T-cell (primary cell): ENCODE measurements around the gene FLYWCH1. TPM values are rescaled to one million over a fixed set of nuclear protein-coding genes. Genes with fewer than 3 reads are reported as not detected.
A peak's percentile ranks its signal among the peaks of the same experiment; 100 is the strongest.

Experiments used
- ATAC-seq, 4 experiments: fragments of 200-7000 bp in 3 of 4; fragments of 150-1000 bp in 1 of 4; cut with Tn5 transposase; replicated peaks in 1 of 4; 1 replicate in 3 of 4; 2 replicates in 1 of 4; pipeline ENCODE4 v1.10.0; 2021; ENCODE audit warnings: moderate library complexity in 3 of 4, mild to moderate bottlenecking in 2 of 4, moderate number of reproducible peaks in 1 of 4
- CTCF ChIA-PET, 2 donors: fragments of 300-600 bp; sonication (Branson Sonifier 250); formaldehyde crosslinking; loops; one replicate each; lab custom pipeline; 2022; ENCODE audit warnings: antibody characterized with exemption in 2 of 2; lab: Charles Lee
- POLR2A ChIA-PET, 2 donors: fragments of 300-600 bp; sonication (Branson Sonifier 250); formaldehyde crosslinking; loops; one replicate each; lab custom pipeline; 2022; ENCODE audit warnings: antibody characterized with exemption in 2 of 2; lab: Charles Lee
- DNase-seq, 35 experiments: peaks; one replicate each; pipeline versions ENCODE4 v3.0.0 to v3.0.0-alpha.2; 2013 to 2023
- H3K27ac ChIP-seq: one replicate; pipeline ENCODE4 v1.5.1; 2013; ENCODE audit warnings: low read length
- H3K27me3 ChIP-seq, 2 experiments: replicated peaks in 1 of 2; 1 replicate in 1 of 2; 2 replicates in 1 of 2; pipeline versions ENCODE4 v1.6.1 to v1.7.0; 2013; ENCODE audit warnings: low read length in 1 of 2, mixed read lengths in 1 of 2; ENCODE audit not compliant: control insufficient read depth in 2 of 2, insufficient read depth in 2 of 2; ENCODE audit errors: extremely low read depth in 1 of 2
- H3K36me3 ChIP-seq, 2 donors: 1 replicate in 1 of 2; 2 replicates in 1 of 2; pipeline versions ENCODE4 v1.6.1 to v1.7.0; 2013; ENCODE audit warnings: low read length in 1 of 2; ENCODE audit not compliant: control insufficient read depth in 2 of 2, insufficient read depth in 1 of 2; ENCODE audit errors: extremely low read depth in 1 of 2
- H3K4me1 ChIP-seq, 2 experiments: 1 replicate in 1 of 2; 2 replicates in 1 of 2; pipeline versions ENCODE4 v1.6.1 to v1.7.0; 2013; ENCODE audit warnings: low read length in 2 of 2, mixed read lengths in 1 of 2; ENCODE audit not compliant: insufficient read depth in 2 of 2, control insufficient read depth in 1 of 2; ENCODE audit errors: extremely low read depth in 1 of 2
- H3K4me3 ChIP-seq, 2 donors: 1 replicate in 1 of 2; 2 replicates in 1 of 2; pipeline versions ENCODE4 v1.5.1 to v1.7.0; 2013; ENCODE audit warnings: mild to moderate bottlenecking in 2 of 2, low read length in 1 of 2, moderate library complexity in 1 of 2; ENCODE audit not compliant: control insufficient read depth in 1 of 2; ENCODE audit errors: extremely low read depth in 1 of 2
- H3K9me3 ChIP-seq: 2 replicates; pipeline ENCODE4 v1.7.0; 2013
- H3K27ac Mint-ChIP-seq, 2 donors: one replicate each; pipeline ENCODE4 v1.8.0; 2020 to 2021; ENCODE audit warnings: mild to moderate bottlenecking in 2 of 2, mixed read lengths in 2 of 2
- H3K27me3 Mint-ChIP-seq, 2 donors: one replicate each; pipeline ENCODE4 v1.8.0; 2021 to 2022; ENCODE audit warnings: mixed read lengths in 2 of 2
- H3K36me3 Mint-ChIP-seq: one replicate; pipeline ENCODE4 v1.8.0; 2021; ENCODE audit warnings: mixed read lengths
- H3K4me1 Mint-ChIP-seq, 3 donors: one replicate each; pipeline ENCODE4 v1.8.0; 2020 to 2022; ENCODE audit warnings: mixed read lengths in 3 of 3, mild to moderate bottlenecking in 1 of 3
- H3K4me3 Mint-ChIP-seq, 3 donors: one replicate each; pipeline ENCODE4 v1.8.0; 2020 to 2022; ENCODE audit warnings: mild to moderate bottlenecking in 3 of 3, mixed read lengths in 3 of 3, moderate library complexity in 3 of 3
- H3K9me3 Mint-ChIP-seq, 3 donors: one replicate each; pipeline ENCODE4 v1.8.0; 2020 to 2022; ENCODE audit warnings: mixed read lengths in 3 of 3
- WGBS: methylation state at CpG from one replicate; pipeline ENCODE4 v1.1.5; 2013; ENCODE audit warnings: missing lambda C conversion rate; ENCODE audit not compliant: insufficient coverage; 5-methylcytosine and 5-hydroxymethylcytosine counted together
- total RNA-seq, 35 experiments: library from RNA in 6 of 35; stranded (reverse) in 6 of 35; fragments of 120-200 nt in 1 of 35; gene quantifications; one replicate each; pipeline versions ENCODE4 v1.2.1 to v1.2.4 and lab custom pipeline; 2013 to 2026

FLYWCH1 gene
- total RNA-seq, 5 donors from 2014 or later (not counting 1 experiment from before 2014, with no cell fraction given), result 83.0 to 144 (median 106) TPM

DNA sequence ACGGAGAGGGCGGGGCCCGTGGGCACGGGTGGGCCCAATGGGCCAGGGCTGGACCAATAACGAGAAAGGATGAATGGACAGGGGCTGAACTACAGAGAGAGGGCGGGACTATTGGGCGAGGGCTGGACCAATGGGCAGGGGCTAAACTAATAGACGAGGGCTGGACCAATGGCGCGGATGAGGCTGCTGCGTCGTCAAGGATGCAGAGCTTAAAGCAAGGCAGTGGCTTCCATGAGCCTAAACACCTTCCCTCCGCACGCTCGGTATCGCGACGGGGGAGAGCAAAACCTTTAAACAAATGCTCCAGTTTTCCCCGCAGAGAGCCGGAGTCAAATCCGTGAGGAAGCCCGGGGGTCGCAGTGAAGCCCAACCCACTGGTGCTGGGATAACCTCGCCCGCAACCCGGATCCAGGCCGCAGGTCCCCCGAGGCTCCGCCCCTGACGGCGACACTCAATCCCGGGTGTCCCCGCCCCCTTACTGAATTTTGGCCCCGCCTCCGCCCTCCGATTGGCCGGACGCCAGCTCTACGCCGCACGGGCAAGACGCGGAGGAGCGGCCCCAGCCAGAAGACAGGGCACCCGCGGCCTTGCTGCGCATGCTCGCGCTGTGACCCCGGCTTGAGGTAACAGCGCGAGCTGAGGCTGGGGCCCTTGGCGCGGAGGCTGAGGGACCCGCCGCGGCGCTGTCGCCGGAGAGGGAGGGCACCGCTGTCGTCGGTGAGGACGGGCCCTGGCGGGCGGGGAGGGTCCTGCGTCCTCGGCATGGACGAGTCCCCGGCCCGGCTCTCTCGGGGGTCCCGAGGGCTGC is 28.9 kb upstream of the FLYWCH1 start, which contains the start of gene FLYWCH2:
Gene FLYWCH2, plus strand, starts transcription at position 566 of the 808 bp plus-strand sequence. CDS start 13,235 bp downstream, outside the sequence.
- WGBS, result under 1% methylated on average over 55 of the region's 73 CpGs
- ChIA-PET CTCF (interaction anchor here in 1 of 2 donors (0.6 to 2.0 kb wide), 11 partner anchors 10 to 209 kb away, joined by 3 to 15 read pairs (median 5); partner anchors contain the start of gene FLYWCH1), POLR2A (interaction anchor here (0.6 to 1.4 kb wide), 3 partner anchors 8 to 276 kb away, joined by 3 to 6 read pairs (median 3); partner anchors contain the start of gene FLYWCH1 (in 1 of the 2))
- ATAC-seq (peak; percentile 87 to 91 (median 89)), DNase-seq (peak; percentile 96 to 100 (median 99))
- Mint-ChIP-seq H3K36me3 (no peaks in the 10 kb centered on the region), H3K9me3 (no peaks in the 10 kb centered on the region), H3K27me3 (no peaks in the 10 kb centered on the region), H3K4me3 (peak within 1 kb of the TSS; percentile 87 to 93 (median 90)), H3K27ac (peak within 1 kb of the TSS; percentile 96 to 97), H3K4me1 (peaks cover 0 to 20% (median 11%) of the 10 kb centered on the region in 3 donors)
- H3K27ac ChIP-seq, result peak within 1 kb of the TSS; percentile 83
- H3K9me3 ChIP-seq, result no peaks in the 10 kb centered on the region
- no peaks in the 10 kb centered on the region for H3K27me3 ChIP-seq
- peaks cover 5 to 18% of the 10 kb centered on the region in 2 experiments for H3K4me1 ChIP-seq
- no peaks in the 10 kb centered on the region for H3K36me3 ChIP-seq
- peak within 1 kb of the TSS; percentile 66 to 69 for H3K4me3 ChIP-seq

GRCh38 chr16:2883458-2883908 is 28.2 kb upstream of the FLYWCH1 start:
- peak in 6 of 35 experiments; percentile 5 to 28 (median 12) for DNase-seq
- Histone ChIP-seq H3K9me3 (no peaks in the 10 kb centered on the region), H3K27ac (peak overlapping the region; percentile 83), H3K4me1 (peaks cover 5 to 18% of the 10 kb centered on the region in 2 experiments), H3K36me3 (no peaks in the 10 kb centered on the region), H3K4me3 (peak overlapping the region; percentile 66 to 69), H3K27me3 (no peaks in the 10 kb centered on the region)
- ATAC-seq, result no peak
- peaks cover 0 to 21% (median 11%) of the 10 kb centered on the region in 3 donors for H3K4me1 Mint-ChIP-seq
- peak overlapping the region; percentile 81 to 84 for H3K27ac Mint-ChIP-seq
- H3K27me3 Mint-ChIP-seq, result no peaks in the 10 kb centered on the region
- POLR2A ChIA-PET, result interaction anchor here (0.6 to 1.4 kb wide), 3 partner anchors 9 to 40 kb away, joined by 3 to 6 read pairs (median 3); partner anchors contain the start of gene FLYWCH1 (in 1 of the 2)
- H3K36me3 Mint-ChIP-seq, result no peaks in the 10 kb centered on the region
- H3K9me3 Mint-ChIP-seq, result no peaks in the 10 kb centered on the region
- WGBS, result 4% methylated on average over 8 of the region's 31 CpGs
- CTCF ChIA-PET, result interaction anchor here in 1 of 2 donors (0.5 to 2.0 kb wide), 8 partner anchors 10 to 201 kb away, joined by 3 to 15 read pairs (median 6); partner anchors contain the start of genes FLYWCH1 and KCTD5
- H3K4me3 Mint-ChIP-seq, result peak overlapping the region; percentile 87 to 93 (median 90)

DNA sequence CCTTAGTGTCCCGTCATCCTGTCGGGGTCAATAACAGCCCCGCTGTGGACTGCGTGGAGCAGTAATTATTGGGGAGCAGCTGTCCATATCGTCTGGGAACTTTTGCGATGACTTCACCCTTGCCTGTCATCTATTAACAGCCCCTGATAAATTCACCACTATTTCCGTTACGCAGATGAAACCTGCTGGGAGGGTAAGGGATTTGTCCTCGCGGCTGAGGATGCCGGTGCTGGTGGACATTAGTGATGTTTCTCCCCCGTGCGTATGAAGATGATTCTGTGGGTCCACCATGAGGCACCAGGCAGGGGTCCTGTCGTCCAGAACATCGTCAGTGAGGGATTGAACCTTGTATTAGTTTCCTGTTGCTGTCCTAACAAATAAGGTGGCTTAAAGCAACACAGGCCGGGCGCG is 27.7 kb upstream of the FLYWCH1 start:
- Histone ChIP-seq H3K36me3 (no peaks in the 10 kb centered on the region), H3K9me3 (no peaks in the 10 kb centered on the region), H3K4me3 (peak overlapping the region; percentile 66 to 69), H3K27me3 (no peaks in the 10 kb centered on the region), H3K4me1 (peaks cover 5 to 18% of the 10 kb centered on the region in 2 experiments), H3K27ac (no peak overlapping the region)
- Mint-ChIP-seq H3K27me3 (no peaks in the 10 kb centered on the region), H3K4me1 (peaks cover 0 to 23% (median 11%) of the 10 kb centered on the region in 3 donors), H3K9me3 (no peaks in the 10 kb centered on the region), H3K27ac (peak overlapping the region; percentile 81 to 84), H3K36me3 (no peaks in the 10 kb centered on the region), H3K4me3 (peak overlapping the region; percentile 82 to 93 (median 87))
- CTCF ChIA-PET, result interaction anchor here in 1 of 2 donors (0.5 to 2.0 kb wide), 3 partner anchors 9 to 202 kb away, joined by 3 to 7 read pairs (median 3); partner anchors contain the start of gene KCTD5
- ATAC-seq, result no peak
- WGBS, result 88% methylated on average over 13 of the region's 18 CpGs
- DNase-seq, result no peak
- POLR2A ChIA-PET, result interaction anchor here in 1 of 2 donors (0.6 kb wide), 1 partner anchor 40 kb away, joined by 3 read pairs; no protein-coding TSS in a partner anchor

- Mint-ChIP-seq H3K27ac (no peak overlapping the region), H3K9me3 (no peaks in the 10 kb centered on the region), H3K4me3 (no peak overlapping the region), H3K27me3 (no peaks in the 10 kb centered on the region), H3K36me3 (no peaks in the 10 kb centered on the region), H3K4me1 (no peaks in the 10 kb centered on the region)
- Histone ChIP-seq H3K27ac (no peak overlapping the region), H3K4me1 (no peaks in the 10 kb centered on the region), H3K9me3 (no peaks in the 10 kb centered on the region), H3K4me3 (no peak overlapping the region), H3K27me3 (no peaks in the 10 kb centered on the region), H3K36me3 (peaks cover 9 to 10% of the 10 kb centered on the region in 2 donors)
- CTCF ChIA-PET, result no interaction called here
- WGBS, result 96% methylated on average over 27 of the region's 31 CpGs
- ATAC-seq (no peak), DNase-seq (no peak)
- POLR2A ChIA-PET, result no interaction called here
These were observed 17.5 kb upstream of the FLYWCH1 start for GRCh38 chr16:2894231-2894630.

- no peak overlapping the region for H3K27ac ChIP-seq
- H3K4me3 Mint-ChIP-seq, result no peak overlapping the region
- DNase-seq (no peak), ATAC-seq (no peak)
- H3K36me3 Mint-ChIP-seq, result no peaks in the 10 kb centered on the region
- H3K27me3 ChIP-seq, result no peaks in the 10 kb centered on the region
- H3K27me3 Mint-ChIP-seq, result no peaks in the 10 kb centered on the region
- no peaks in the 10 kb centered on the region for H3K4me1 Mint-ChIP-seq
- no peak overlapping the region for H3K27ac Mint-ChIP-seq
- CTCF ChIA-PET, result no interaction called here
- no peaks in the 10 kb centered on the region for H3K9me3 Mint-ChIP-seq
- no peaks in the 10 kb centered on the region for H3K4me1 ChIP-seq
- POLR2A ChIA-PET, result no interaction called here
- H3K36me3 ChIP-seq, result peaks cover 9 to 10% of the 10 kb centered on the region in 2 donors
- H3K4me3 ChIP-seq, result no peak overlapping the region
- no peaks in the 10 kb centered on the region for H3K9me3 ChIP-seq
- WGBS, result 100% methylated on average over 3 of the region's 4 CpGs
These were observed 15.9 kb upstream of the FLYWCH1 start for GRCh38 chr16:2895813-2896212.

GRCh38 chr16:2896480-2897010 is 15.2 kb upstream of the FLYWCH1 start:
- H3K27ac ChIP-seq, result no peak overlapping the region

More at GRCh38 chr16:2896480-2897010, 15.2 kb upstream of the FLYWCH1 start:
- Mint-ChIP-seq H3K9me3 (no peaks in the 10 kb centered on the region), H3K36me3 (no peaks in the 10 kb centered on the region), H3K4me1 (no peaks in the 10 kb centered on the region), H3K27me3 (no peaks in the 10 kb centered on the region), H3K4me3 (no peak overlapping the region), H3K27ac (no peak overlapping the region)
- WGBS, result 94% methylated on average over 17 of the region's 19 CpGs
- H3K4me3 ChIP-seq, result no peak overlapping the region
- ChIA-PET POLR2A (no interaction called here), CTCF (no interaction called here)
- H3K9me3 ChIP-seq, result no peaks in the 10 kb centered on the region
- no peak for DNase-seq
- H3K36me3 ChIP-seq, result peaks cover 6 to 10% of the 10 kb centered on the region in 2 donors
- no peaks in the 10 kb centered on the region for H3K4me1 ChIP-seq
- H3K27me3 ChIP-seq, result no peaks in the 10 kb centered on the region
- no peak for ATAC-seq
